AG09309 (cell line): ENCODE measurements around the gene TERF2IP.

Source experiments
- DNase-seq: peaks from one replicate; pipeline ENCODE4 v3.0.0-alpha.2; 2010; ENCODE audit warnings: low read depth
- H3K4me3 ChIP-seq: 2 replicates; pipeline ENCODE4 v1.5.1; 2011; ENCODE audit warnings: mild to moderate bottlenecking, low read depth, low read length, moderate library complexity; ENCODE audit not compliant: control insufficient read depth
- TF ChIP-seq, protein P1 (sequence below): IDR thresholded peaks from 2 replicates; pipeline ENCODE4 v1.5.1; 2011; ENCODE audit warnings: mild to moderate bottlenecking, low read depth, low read length, inconsistent platforms; ENCODE audit not compliant: insufficient read depth, control insufficient read depth; ENCODE audit errors: missing control alignments

TERF2IP gene

DNA sequence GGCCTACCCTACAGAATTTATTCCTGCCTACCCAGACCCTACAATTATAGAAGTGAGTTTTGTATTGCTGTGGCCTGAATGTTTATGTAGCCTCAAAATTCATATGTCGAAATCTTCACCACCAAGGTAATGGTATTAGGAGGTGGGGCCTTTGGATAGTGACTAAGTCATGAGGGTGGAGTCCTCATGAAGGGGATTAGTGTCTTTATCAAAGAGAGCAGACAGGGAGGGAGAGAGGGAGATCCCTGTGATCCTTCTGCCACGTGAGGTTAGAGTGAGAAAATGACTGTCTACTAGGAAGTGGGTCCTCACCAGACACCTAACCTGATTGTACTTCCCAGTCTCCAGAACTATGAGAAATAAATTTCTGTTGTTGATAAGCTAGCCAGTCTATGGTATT is 54.7 kb downstream of the TERF2IP start:
- TF ChIP-seq, protein P1, sequence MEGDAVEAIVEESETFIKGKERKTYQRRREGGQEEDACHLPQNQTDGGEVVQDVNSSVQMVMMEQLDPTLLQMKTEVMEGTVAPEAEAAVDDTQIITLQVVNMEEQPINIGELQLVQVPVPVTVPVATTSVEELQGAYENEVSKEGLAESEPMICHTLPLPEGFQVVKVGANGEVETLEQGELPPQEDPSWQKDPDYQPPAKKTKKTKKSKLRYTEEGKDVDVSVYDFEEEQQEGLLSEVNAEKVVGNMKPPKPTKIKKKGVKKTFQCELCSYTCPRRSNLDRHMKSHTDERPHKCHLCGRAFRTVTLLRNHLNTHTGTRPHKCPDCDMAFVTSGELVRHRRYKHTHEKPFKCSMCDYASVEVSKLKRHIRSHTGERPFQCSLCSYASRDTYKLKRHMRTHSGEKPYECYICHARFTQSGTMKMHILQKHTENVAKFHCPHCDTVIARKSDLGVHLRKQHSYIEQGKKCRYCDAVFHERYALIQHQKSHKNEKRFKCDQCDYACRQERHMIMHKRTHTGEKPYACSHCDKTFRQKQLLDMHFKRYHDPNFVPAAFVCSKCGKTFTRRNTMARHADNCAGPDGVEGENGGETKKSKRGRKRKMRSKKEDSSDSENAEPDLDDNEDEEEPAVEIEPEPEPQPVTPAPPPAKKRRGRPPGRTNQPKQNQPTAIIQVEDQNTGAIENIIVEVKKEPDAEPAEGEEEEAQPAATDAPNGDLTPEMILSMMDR: no peak
- no peak for DNase-seq
- no peak overlapping the region for H3K4me3 ChIP-seq

GRCh38 chr16:75703306-75703705 is 55.7 kb downstream of the TERF2IP start:
- no peak overlapping the region for H3K4me3 ChIP-seq
- TF ChIP-seq, protein P1: no peak
- no peak for DNase-seq
